SHP77 (cell line): ENCODE results near the gene KCNN1.
"Not testable (repeated sequence)": the region's sequence is repeated elsewhere in the genome, so short reads cannot be mapped to it uniquely, and the experiment has no call there.

Experiments used
- DNase-seq, 2 experiments: peaks; one replicate each; lab custom pipeline; 2025; lab: John Stamatoyannopoulos, UW

Gene KCNN1

DNA sequence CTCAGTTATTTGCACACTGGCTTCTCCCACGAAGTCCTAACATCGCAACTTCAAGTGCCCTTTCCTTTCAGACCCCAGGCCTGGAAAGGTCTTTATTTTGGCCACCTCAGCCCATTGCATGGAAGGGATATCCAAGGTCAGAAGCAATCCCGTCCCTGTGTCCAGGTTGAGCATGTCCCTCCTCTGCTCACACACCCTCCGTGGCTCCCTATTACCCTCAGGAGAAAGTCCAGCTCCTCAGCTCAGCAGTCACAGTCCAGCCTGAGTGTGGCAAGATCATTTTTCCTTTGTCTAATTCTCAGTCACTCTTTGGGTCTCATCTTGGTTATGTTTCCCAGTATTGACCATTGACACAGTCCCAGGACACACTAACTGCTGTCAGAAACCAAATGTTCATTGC is 60.2 kb downstream of the KCNN1 start:
- DNase-seq = no peak

GRCh38 chr19:18029617-18030338 is 62.9 kb downstream of the KCNN1 start:
- DNase-seq = peak; percentile 89 to 92

DNA sequence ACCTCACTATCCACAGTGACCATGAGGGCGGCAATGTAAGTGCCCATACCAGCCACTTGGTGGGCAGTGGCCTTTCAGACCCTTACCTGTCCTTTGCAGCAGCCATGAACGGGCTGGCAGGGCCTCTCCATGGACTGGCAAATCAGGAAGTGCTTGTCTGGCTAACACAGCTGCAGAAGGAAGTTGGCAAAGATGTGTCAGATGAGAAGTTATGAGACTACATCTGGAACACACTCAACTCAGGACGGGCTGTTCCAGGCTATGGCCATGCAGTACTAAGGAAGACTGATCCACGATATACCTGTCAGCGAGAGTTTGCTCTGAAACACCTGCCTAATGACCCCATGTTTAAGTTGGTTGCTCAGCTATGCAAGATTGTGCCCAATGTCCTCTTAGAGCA is 64.5 kb downstream of the KCNN1 start:
- DNase-seq = not testable (repeated sequence)

- DNase-seq = not testable (repeated sequence)
These were observed 65.2 kb downstream of the KCNN1 start for GRCh38 chr19:18032102-18032501.

DNA sequence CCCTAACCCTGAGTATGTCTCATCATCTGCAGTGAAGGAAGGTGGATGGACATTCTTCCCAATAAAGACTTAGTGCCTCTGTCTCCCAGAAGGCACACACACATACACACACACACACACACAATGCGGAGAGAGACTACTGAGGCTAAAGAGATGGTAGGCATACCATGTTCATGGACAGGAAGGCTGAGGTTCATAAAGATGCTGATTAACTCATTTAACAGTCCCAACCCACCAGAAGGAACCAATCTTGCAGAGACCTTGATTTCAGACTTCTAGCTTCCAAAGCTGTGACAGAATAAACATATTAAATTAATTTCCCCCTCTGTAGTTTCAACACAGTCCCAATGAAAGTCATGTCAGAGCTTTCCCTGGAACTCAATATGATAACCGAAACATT is 74.1 kb downstream of the KCNN1 start:
- DNase-seq = no peak

GRCh38 chr19:18043676-18044075 is 76.8 kb downstream of the KCNN1 start:
- no peak for DNase-seq

DNA sequence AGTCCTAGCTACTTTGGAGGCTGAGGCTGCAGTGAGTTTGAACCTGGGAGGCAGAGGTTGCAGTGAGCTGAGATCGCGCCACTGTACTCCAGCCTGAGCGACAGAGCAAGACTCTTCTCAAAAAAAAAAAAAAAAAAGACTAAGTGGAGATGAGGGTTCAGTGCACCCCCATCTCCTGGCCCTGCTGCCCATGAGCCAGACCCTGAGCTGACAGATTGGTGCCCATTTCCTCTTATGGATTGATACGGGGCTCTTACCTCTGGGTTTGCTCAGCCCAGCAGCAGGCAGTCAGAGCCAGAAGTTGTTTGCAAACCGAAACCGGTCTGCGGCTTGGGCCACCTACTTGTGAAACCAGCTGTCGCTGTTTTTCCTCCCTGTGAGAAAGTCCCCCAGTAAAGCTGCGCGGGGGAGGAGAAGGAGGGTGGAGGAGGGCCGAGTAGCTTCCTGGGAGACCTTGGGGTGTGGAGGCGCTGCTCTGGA is 78.0 kb downstream of the KCNN1 start:
- peak; percentile 26 to 61 for DNase-seq

- no peak for DNase-seq
These were observed 78.6 kb downstream of the KCNN1 start for GRCh38 chr19:18045307-18046050.

DNA sequence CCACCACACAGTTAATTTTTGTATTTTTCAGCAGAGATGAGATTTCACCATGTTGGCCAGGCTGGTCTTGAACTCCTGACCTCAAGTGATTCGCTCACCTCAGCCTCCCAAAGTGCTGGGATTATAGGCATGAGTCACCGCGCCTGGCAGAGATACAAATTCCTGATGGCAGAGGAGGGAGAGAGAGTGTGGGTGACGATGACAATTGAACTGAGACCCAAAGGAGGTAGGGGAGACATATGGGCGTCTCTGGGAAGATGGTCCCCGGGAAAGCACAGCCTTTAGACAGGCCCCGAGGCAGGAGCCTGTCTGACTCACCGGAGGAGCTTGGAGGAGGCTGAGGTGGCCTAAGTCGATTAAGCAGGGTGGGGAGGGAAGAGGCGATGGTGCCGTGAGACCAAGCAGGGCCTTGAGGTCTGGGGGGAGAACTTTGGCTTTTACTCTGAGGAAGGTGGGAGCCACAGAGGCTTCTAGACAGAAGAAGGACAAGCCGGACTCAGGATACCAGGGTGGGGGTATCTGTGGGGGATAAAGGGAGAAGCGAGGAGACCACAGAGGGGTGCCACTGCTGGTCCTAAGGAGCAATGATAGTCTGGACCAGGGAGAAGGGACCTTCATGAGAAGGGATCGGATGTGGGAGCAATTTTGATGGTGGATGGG is 79.3 kb downstream of the KCNN1 start:
- no peak for DNase-seq

DNA sequence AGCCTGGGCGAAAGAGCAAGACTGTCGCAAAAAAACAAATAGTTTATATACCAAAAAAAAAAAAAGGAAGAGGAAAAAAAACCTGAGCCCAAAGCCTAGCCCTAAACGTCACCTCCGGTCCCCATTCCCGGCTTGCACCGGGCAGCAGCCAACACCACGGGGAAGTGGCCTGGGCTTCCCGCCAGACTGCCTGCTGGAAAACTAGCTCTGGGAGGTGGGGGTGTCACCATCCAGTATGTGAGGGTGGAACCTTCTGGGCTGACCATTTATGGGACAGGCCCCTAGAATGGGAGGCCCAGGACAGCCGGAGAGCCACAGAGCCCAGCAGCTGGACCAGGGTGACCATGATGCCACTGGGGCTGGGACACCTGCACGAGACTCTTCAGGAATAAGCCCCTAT is 82.5 kb downstream of the KCNN1 start:
- DNase-seq = peak in 1 of 2 experiments; percentile 40
